ENCODE data around the gene MACROD2. TPM values are rescaled to one million over a fixed set of nuclear protein-coding genes. Genes with fewer than 3 reads are reported as not detected.

MACROD2 gene
- total RNA-seq, 1 experiment from 2014 or later: 1.6 TPM

- DNase-seq: no peak
- Histone ChIP-seq H3K4me1 (ENCODE audit: insufficient read depth, low read length) (no peaks in the 10 kb centered on the region), H2AK5ac (ENCODE audit: insufficient read length, low read length) (no peak overlapping the region), H3T11ph (ENCODE audit: low read length) (no peak overlapping the region), H3K14ac (ENCODE audit: insufficient read depth, low read length) (no peak overlapping the region), H3K23ac (ENCODE audit: insufficient read length, low read depth, low read length) (no peak overlapping the region), H4K8ac (replicated peaks; ENCODE audit: insufficient read length, low read depth, low read length) (no peak overlapping the region), H3K23me2 (ENCODE audit: insufficient read length, low read depth, low read length, poor library complexity, severe bottlenecking) (no peaks in the 10 kb centered on the region), H2BK5ac (ENCODE audit: insufficient read length, low read length) (no peak overlapping the region), H3K4me2 (ENCODE audit: insufficient read depth, insufficient read length, low read length) (no peak overlapping the region), H2BK20ac (ENCODE audit: low read depth, low read length, poor library complexity, severe bottlenecking) (no peak overlapping the region), H3K56ac (ENCODE audit: insufficient read length, low read depth, low read length) (no peak overlapping the region), H4K5ac (ENCODE audit: insufficient read length, low read depth, low read length) (no peak overlapping the region), H3K9ac (ENCODE audit: extremely low read depth, insufficient read length, low read length) (no peak overlapping the region), H3K27me3 (ENCODE audit: insufficient read depth, low read length) (no peaks in the 10 kb centered on the region), H3K79me2 (ENCODE audit: insufficient read depth, low read length) (no peaks in the 10 kb centered on the region), H3K27ac (ENCODE audit: insufficient read length, low read depth, low read length) (no peak overlapping the region), H3K79me1 (ENCODE audit: insufficient read depth, low read depth, low read length, poor library complexity, severe bottlenecking) (no peaks in the 10 kb centered on the region), H4K91ac (ENCODE audit: insufficient read length, low read depth, low read length) (no peak overlapping the region), H2AFZ (ENCODE audit: low read length) (no peak overlapping the region), H4K20me1 (ENCODE audit: control insufficient read depth, insufficient read depth, insufficient read length) (no peaks in the 10 kb centered on the region), H2BK12ac (ENCODE audit: insufficient read length, low read depth, low read length) (no peak overlapping the region), H2BK15ac (ENCODE audit: low read depth, low read length) (no peak overlapping the region), H3K9me3 (ENCODE audit: control insufficient read depth, low read depth, low read length) (no peaks in the 10 kb centered on the region), H2BK120ac (ENCODE audit: low read depth, low read length, poor library complexity, severe bottlenecking) (no peak overlapping the region), H3K4ac (ENCODE audit: low read depth, low read length) (no peak overlapping the region), H3K18ac (ENCODE audit: insufficient read length, low read depth, low read length) (no peak overlapping the region)
- Mint-ChIP-seq H3K4me3 (no peak overlapping the region), H3K36me3 (ENCODE audit: insufficient read depth in 1 of 3, low read depth in 3 of 3) (no peaks in the 10 kb centered on the region), H3K27ac (no peak overlapping the region), H3K4me1 (peaks cover 4 to 6% of the 10 kb centered on the region in 2 experiments), H3K9me3 (no peaks in the 10 kb centered on the region), H3K27me3 (ENCODE audit: low read depth) (no peaks in the 10 kb centered on the region)
- no peak for TF ChIP-seq CTCF (conservative IDR thresholded peaks at IDR 0.05)
Measured at GRCh38 chr20:14495066-14495465, 499.8 kb downstream of the MACROD2 start.

All from H9 (cell line).